ENCODE data around the gene ZNF536. TPM values are rescaled to one million over a fixed set of nuclear protein-coding genes. Genes with fewer than 3 reads are reported as not detected.

ZNF536 gene
- total RNA-seq, 1 donor from 2014 or later: 1.4 TPM

DNA sequence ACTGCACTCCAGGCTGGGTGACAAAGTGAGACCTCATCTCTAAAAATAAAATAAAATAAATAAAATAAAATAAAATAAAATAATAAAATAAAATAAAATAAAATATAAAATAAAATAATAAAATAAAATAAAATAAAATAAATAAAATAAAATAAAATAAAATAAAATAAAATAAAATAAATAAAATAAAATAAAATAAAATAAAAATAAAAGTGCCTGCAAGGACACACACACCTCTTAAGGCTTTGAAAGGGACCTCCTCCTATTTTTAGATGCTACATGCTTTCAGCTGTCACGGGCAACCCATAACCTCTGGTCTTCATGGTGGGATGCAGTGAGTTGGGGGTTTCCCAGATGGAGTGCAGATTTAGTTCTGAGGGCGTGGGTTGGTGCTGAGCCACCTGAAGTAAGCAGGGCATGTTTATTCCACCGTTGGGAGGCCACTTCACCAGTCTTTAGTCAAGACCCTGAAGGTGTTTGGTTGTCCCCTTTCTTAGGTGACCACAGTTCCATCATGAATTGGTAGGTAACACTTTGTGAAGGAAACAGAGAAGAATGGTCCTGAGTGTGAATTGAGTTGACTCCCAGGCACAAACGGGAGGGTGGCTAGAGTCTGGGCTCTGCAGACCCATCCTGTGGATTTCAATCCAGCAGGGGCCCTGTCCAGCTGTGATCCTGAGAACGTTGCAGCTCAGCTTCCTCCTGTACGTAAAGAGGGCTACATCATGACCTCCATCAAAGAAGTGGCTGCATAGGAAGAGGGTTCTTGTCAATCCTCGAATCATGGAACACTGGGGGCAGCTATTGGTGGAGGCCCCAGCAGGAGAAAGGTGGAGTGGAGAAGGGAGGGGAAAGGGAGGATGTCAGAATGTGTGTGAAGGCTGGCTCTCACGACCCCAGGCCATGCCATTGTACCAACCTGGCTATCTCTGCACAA lies 234.2 kb downstream of the ZNF536 start:
- DNase-seq (ENCODE audit: low spot score): no peak
